K562 (cell line): ENCODE results near the gene SMG5. TPM values are rescaled to one million over a fixed set of nuclear protein-coding genes. Genes with fewer than 3 reads are reported as not detected.

Source experiments
- ARID4B ChIP-seq: sonication (generic); formaldehyde crosslinking; IDR thresholded peaks from 2 replicates; pipeline ENCODE4 v1.8.0; 2022; ENCODE audit warnings: mild to moderate bottlenecking, missing genetic modification reagents
- BMI1 ChIP-seq: fragments of 150-350 bp; IDR thresholded peaks from 2 replicates; pipeline ENCODE4 v1.6.1; 2014; ENCODE audit warnings: low read length
- CXXC5 ChIP-seq: fragments of 250-450 bp; sonication (Bioruptor Pico); IDR thresholded peaks from 2 replicates; pipeline ENCODE4 v1.8.0; 2022; ENCODE audit warnings: inconsistent platforms, mild to moderate bottlenecking, moderate library complexity
- ELF2 ChIP-seq: fragments of 250-450 bp; sonication (Bioruptor Pico); IDR thresholded peaks from 2 replicates; pipeline ENCODE4 v1.5.0; 2021; ENCODE audit warnings: mild to moderate bottlenecking
- HCFC1 ChIP-seq: IDR thresholded peaks from 2 replicates; pipeline ENCODE4 v1.6.1; 2012; ENCODE audit warnings: low read depth, low read length, improper control_type of control experiment
- MBD2 ChIP-seq: sonication (generic); IDR thresholded peaks from 2 replicates; pipeline ENCODE4 v1.6.1; 2016; ENCODE audit warnings: low read depth, borderline replicate concordance
- MYC ChIP-seq, 2 experiments: fragments of 250-450 bp in 1 of 2; sonication (Bioruptor Pico) in 1 of 2; IDR thresholded peaks; 2 replicates each; pipeline versions ENCODE4 v1.5.1 to v1.6.1; 2012 to 2021; ENCODE audit warnings: low read depth in 2 of 2, borderline replicate concordance in 1 of 2, improper control_type of control experiment in 1 of 2, low read length in 1 of 2, mild to moderate bottlenecking in 1 of 2, moderate library complexity in 1 of 2
- NKRF ChIP-seq: fragments of 450-650 bp; IDR thresholded peaks from 2 replicates; pipeline ENCODE4 v1.6.1; 2016; ENCODE audit warnings: borderline replicate concordance
- NR2C2 ChIP-seq, 2 experiments: fragments of 200-800 bp in 1 of 2; sonication (Bioruptor generic) in 1 of 2; sonication (generic) in 1 of 2; formaldehyde crosslinking in 1 of 2; IDR thresholded peaks; 2 replicates each; pipeline versions ENCODE4 v1.6.1 to v1.8.0; 2016 to 2022; ENCODE audit warnings: mild to moderate bottlenecking in 1 of 2, missing compliant biosample characterization in 1 of 2, missing genetic modification characterization in 1 of 2, missing genetic modification reagents in 1 of 2
- RBFOX2 ChIP-seq: fragments of 200-400 bp; formaldehyde crosslinking; IDR thresholded peaks from 2 replicates; pipeline ENCODE4 v1.6.1; 2017; ENCODE audit warnings: low read depth, mild to moderate bottlenecking, low read length, moderate library complexity
- TAF1 ChIP-seq: IDR thresholded peaks from 2 replicates; pipeline ENCODE4 v1.6.1; 2011; ENCODE audit warnings: mild to moderate bottlenecking, low read length, moderate library complexity; ENCODE audit not compliant: insufficient read depth, control insufficient read depth, severe bottlenecking; ENCODE audit errors: extremely low read depth
- USF1 ChIP-seq: sonication (generic); formaldehyde crosslinking; IDR thresholded peaks from 2 replicates; pipeline ENCODE4 v1.9.0; 2022; ENCODE audit warnings: mild to moderate bottlenecking, missing genetic modification reagents
- ZNF263 ChIP-seq: sonication (generic); formaldehyde crosslinking; IDR thresholded peaks from 2 replicates; pipeline ENCODE4 v1.8.0; 2022; ENCODE audit warnings: mild to moderate bottlenecking, missing genetic modification reagents, borderline replicate concordance
- ZNF316 ChIP-seq: fragments of 450-650 bp; IDR thresholded peaks from 2 replicates; pipeline ENCODE4 v1.6.1; 2016
- ZNF384 ChIP-seq: IDR thresholded peaks from 2 replicates; pipeline ENCODE4 v1.6.1; 2012; ENCODE audit warnings: low read depth, low read length, improper control_type of control experiment
- polyA plus RNA-seq, 8 experiments: library from polyadenylated mRNA; depleted of rRNA in 4 of 8; stranded (reverse) in 5 of 8; unstranded in 3 of 8; fragments of >200 nt; fragmentation: Nextera tagmentation in 2 of 8; fragmentation: Illumina TruSeq in 1 of 8; extraction: Ambion mirVana in 2 of 8; extraction: Trizol in 1 of 8; gene quantifications; 2 replicates each; pipeline versions ENCODE4 v1.2.1 to v1.2.3, GENCODE V29; 2011 to 2014; ENCODE audit warnings: inconsistent platforms in 1 of 8, missing spikeins in 1 of 8
- total RNA-seq, 7 experiments: library from RNA; depleted of rRNA in 6 of 7; stranded (reverse); fragments of >200 nt in 6 of 7; fragmentation: Illumina TruSeq in 2 of 7; extraction: Trizol in 2 of 7; gene quantifications; 2 replicates each; pipeline versions ENCODE4 v1.2.1 to v1.2.3, GENCODE V29; 2011 to 2021; ENCODE audit warnings: low replicate concordance in 1 of 7
- TF ChIP-seq, protein P1 (sequence below): fragments of 200-800 bp; sonication (Bioruptor generic); IDR thresholded peaks from 2 replicates; pipeline ENCODE4 v1.6.1; 2017; ENCODE audit warnings: missing genetic modification characterization, missing compliant biosample characterization

Gene SMG5
- total and polyA plus RNA-seq, 9 of the 15 experiments (the other 6 are each of a cell fraction or from before 2014, with no cell fraction given), result 1.4 to 85.9 (median 53.0) TPM

- TF ChIP-seq RBFOX2 (peak; percentile 59), ZNF316 (peak; percentile 52), USF1 (peak; percentile 93), HCFC1 (peak; percentile 38; the same call in 1 of the 2 replicates), BMI1 (no peak), ZNF263 (CRISPR knock-in tag) (no peak), NKRF (peak; percentile 92), ARID4B (CRISPR knock-in tag) (peak; percentile 44; the same call in 1 of the 2 replicates), ELF2 (CRISPR knock-in tag) (peak; percentile 54; the same call in 1 of the 2 replicates), ZNF384 (peak; percentile 77), CXXC5 (CRISPR knock-in tag) (peak; percentile 69), MBD2 (no peak), NR2C2 (CRISPR knock-in tag; IDR thresholded peaks at IDR 0.05) (0 out of 2 replicates have a peak, but pooled peaks have one; percentile 20), NR2C2 (tag; IDR thresholded peaks at IDR 0.05) (no peak), TAF1 (peak; percentile 13), MYC (IDR thresholded peaks at IDR 0.05; ENCODE audit: low read depth, low read length) (peak; percentile 31; the same call in 1 of the 2 replicates), MYC (CRISPR knock-in tag; IDR thresholded peaks at IDR 0.05; ENCODE audit: borderline replicate concordance, low read depth) (no peak)
- TF ChIP-seq, protein P1, sequence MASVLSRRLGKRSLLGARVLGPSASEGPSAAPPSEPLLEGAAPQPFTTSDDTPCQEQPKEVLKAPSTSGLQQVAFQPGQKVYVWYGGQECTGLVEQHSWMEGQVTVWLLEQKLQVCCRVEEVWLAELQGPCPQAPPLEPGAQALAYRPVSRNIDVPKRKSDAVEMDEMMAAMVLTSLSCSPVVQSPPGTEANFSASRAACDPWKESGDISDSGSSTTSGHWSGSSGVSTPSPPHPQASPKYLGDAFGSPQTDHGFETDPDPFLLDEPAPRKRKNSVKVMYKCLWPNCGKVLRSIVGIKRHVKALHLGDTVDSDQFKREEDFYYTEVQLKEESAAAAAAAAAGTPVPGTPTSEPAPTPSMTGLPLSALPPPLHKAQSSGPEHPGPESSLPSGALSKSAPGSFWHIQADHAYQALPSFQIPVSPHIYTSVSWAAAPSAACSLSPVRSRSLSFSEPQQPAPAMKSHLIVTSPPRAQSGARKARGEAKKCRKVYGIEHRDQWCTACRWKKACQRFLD (CRISPR knock-in tag), result peak; percentile 45; the same call in 1 of the 2 replicates
Measured at GRCh38 chr1:156295391-156295947, 12.8 kb upstream of the SMG5 start, which contains the start of gene GLMP (continued).
